ENCODE measurements around the gene VIPR2. TPM values are rescaled to one million over a fixed set of nuclear protein-coding genes. Genes with fewer than 3 reads are reported as not detected.

Gene VIPR2
- total RNA-seq, 2 experiments from 2014 or later = 0.80 to 0.99 TPM

DNA sequence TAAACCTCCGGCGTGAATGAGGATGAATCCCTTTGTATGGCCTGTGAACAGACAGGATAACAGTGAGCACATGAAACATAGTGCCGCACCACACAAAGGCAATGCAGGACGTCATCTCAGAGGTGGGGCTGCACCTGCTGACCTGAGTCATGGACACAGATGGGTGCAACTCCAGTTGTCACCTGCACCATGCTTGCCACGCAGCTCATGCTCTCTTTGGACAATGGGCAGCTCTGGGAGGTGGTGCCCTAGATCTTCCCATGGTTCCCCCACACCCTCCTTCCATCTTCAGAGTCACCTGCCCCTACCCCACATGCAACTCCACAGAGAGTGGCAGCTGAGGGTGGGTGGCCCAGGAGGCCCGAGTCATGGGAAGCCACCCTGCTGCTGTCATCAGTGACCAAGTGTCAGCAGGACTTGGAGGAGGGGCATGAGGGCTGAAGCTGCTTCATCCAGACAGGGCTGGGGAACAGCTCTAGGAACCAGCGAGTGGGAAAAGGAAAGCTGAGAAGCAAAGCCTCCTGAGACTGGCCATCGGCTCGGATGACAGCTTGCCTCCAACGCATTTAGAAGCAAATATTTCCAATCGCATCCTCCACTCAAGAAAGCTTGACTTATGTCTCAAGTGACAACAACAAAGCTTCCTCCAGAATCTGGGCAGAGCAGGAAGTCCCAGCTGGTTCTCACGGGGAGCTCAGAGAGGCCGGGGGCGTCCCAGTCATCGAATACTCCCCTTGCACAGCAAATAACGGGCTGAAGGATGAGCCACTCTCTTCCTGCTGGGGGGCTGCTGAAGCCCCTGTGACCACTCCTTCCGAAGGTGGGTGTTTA lies 27.1 kb downstream of the VIPR2 start:
- no peak overlapping the region for H3K27ac Mint-ChIP-seq
- no peak overlapping the region for H3K4me3 Mint-ChIP-seq
- DNase-seq (peak; percentile 6), ATAC-seq (ENCODE audit: low read depth) (no peak)
- H3K9me3 Mint-ChIP-seq = no peaks in the 10 kb centered on the region
- no peaks in the 10 kb centered on the region for H3K36me3 Mint-ChIP-seq
- H3K27me3 Mint-ChIP-seq = peaks cover 6% of the 10 kb centered on the region
- POLR2A ChIA-PET = no interaction called here
- H3K4me1 Mint-ChIP-seq = no peaks in the 10 kb centered on the region

DNA sequence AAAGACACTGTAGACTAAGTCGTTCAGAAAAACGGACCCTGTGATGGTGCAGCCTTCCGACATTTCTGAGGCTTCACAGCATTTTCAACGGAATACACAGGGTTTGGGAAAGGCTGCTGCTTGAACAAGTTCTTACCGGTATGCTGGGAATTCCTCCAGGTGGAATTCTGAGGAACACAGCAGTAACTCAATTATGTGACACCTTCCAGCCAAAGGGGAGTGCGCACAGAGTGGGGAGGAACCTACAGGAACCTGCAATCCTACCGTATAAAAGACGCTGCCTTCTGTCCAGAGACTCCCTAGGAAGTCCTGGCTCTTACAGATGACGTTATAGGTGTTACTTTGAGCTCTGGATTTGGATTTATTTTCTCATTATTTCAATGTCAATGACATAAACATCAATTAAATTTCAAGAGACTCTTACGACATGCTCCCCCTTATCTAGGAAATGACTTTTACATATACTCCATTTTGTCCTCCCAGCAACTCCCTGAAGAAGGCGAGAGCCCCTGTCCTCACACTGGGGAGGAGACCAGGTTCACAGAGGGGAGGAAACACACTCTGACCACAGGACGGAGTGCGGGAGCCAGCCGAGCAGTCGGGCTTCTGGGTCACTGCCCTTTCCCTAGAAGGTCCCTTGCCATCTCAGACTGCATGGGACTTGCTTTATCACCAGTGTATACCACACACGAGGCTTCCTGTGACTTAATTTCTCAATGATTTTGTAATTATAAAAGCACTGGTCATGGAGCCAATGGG lies 27.9 kb downstream of the VIPR2 start:
- POLR2A ChIA-PET = no interaction called here
- no peak overlapping the region for H3K27ac Mint-ChIP-seq
- H3K4me1 Mint-ChIP-seq = peaks cover 1% of the 10 kb centered on the region

DNA sequence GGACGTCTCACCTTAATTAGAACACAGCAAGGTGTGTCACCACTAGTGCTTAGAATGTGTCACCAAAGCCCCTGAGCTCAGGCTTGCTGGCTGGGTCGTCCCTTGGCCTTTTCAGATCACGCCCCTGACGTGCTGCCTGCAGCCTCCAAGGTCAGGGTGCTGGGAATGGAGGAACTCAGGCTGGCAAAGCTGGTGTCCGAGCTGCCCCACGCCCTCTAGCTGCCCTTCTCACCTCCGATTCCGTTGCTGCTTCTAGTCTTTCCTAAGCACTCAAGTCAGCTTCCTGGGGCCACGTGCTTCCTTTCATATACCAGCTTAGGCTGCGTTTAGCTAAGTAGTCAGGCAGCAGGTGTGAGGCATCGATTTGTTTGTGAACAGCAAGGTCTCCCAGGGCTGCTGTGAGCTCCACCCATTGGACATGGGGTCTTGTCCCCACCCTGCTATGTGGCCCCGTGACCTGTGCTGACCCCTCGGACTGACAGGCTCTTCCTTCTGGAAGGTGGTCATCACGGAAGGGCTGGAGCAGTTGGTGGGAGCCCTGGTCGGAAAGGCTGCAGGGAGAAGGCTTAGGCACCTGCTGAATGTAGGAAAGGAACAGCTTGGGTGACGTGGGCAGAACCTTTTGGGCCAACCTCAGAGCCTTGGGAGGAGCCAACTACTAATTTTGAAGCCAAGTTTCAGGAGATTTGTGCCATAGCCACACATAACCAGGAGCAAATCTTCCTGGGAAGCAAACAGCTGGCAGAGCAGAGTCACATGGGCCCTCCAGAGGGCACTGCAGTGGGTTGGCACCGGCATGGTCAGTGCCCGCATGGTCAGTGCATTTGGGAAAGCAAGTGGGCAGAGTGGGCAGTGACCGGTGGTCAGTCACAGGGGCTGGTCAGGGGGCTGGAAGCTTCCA lies 28.8 kb downstream of the VIPR2 start:
- ATAC-seq (ENCODE audit: low read depth) = no peak
- POLR2A ChIA-PET = no interaction called here
- no peak for DNase-seq
- Mint-ChIP-seq H3K4me1 (peaks cover 1% of the 10 kb centered on the region), H3K27me3 (peaks cover 12% of the 10 kb centered on the region), H3K4me3 (no peak overlapping the region), H3K27ac (no peak overlapping the region), H3K36me3 (no peaks in the 10 kb centered on the region), H3K9me3 (no peaks in the 10 kb centered on the region)

More for the DNA sequence above, 27.9 kb downstream of the VIPR2 start:
- H3K36me3 Mint-ChIP-seq = no peaks in the 10 kb centered on the region
- no peak overlapping the region for H3K4me3 Mint-ChIP-seq
- DNase-seq (no peak), ATAC-seq (ENCODE audit: low read depth) (no peak)
- H3K27me3 Mint-ChIP-seq = peaks cover 10% of the 10 kb centered on the region
- no peaks in the 10 kb centered on the region for H3K9me3 Mint-ChIP-seq

DNA sequence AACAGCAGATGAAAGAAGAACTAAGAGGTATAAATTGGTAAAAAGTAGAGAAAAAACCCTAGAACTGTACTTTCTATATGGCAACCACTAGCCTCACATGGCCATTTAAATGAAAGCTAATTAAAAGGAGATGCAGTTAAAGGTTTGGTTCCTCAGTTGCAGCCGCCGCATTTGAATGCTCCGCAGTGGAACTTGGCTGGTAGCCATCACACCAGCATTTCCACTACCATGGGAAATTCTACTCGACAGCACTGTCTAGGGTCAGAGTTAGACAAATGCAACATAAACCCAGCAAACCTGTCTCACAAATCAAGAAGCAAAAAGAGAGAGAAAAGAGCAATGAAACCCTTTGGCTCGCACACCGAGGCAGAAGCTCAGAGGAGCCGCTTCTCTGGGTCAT lies 29.7 kb downstream of the VIPR2 start:
- DNase-seq = no peak
- POLR2A ChIA-PET = no interaction called here
- no peak for ATAC-seq (ENCODE audit: low read depth)
- Mint-ChIP-seq H3K9me3 (no peaks in the 10 kb centered on the region), H3K4me3 (no peak overlapping the region), H3K4me1 (peaks cover 1% of the 10 kb centered on the region), H3K27me3 (peaks cover 12% of the 10 kb centered on the region), H3K27ac (no peak overlapping the region), H3K36me3 (no peaks in the 10 kb centered on the region)

DNA sequence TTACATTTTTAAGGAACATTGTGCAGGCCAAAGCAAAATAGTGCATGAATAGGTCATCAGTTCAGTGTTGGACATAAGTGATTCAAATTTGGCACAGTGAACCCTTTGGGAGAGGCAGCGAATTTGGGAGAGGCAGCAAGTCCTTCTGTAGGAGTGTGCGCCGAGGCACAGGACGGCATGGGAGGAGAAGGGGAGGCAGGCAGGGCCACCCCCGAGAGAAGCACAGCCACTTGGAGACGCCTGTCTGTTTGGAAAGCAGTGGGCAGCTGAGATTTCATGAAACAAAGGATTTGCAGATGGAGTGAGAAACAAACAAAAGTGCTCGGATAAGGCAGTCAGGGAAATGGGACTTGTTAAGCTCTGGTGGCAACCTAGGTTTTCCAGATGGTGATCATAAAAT lies 30.6 kb downstream of the VIPR2 start:
- ATAC-seq (ENCODE audit: low read depth) = no peak
- Mint-ChIP-seq H3K27ac (no peak overlapping the region), H3K27me3 (peaks cover 12% of the 10 kb centered on the region), H3K4me1 (peaks cover 1% of the 10 kb centered on the region), H3K4me3 (no peak overlapping the region), H3K9me3 (no peaks in the 10 kb centered on the region), H3K36me3 (no peaks in the 10 kb centered on the region)
- POLR2A ChIA-PET = no interaction called here
- DNase-seq = peak; percentile 10

DNA sequence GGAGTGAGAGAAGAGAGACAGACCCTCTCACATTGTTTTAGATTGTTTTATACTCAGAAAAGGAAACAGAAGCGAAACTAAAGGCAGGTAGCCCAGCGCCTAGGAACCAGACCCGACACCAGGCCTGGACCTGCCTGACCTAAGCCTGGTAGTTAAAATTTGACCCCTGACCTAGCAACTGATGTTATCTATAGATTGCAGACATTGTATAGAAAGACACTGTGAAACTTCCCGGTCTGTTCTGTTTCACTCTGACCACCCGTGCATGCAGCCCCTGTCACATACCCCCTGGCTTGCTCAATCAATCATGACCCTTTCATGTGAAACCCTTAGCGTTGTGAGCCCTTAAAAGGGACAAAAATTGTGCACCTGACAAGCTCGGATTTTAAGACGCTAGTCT lies 31.6 kb downstream of the VIPR2 start:
- Mint-ChIP-seq H3K27ac (no peak overlapping the region), H3K27me3 (peaks cover 12% of the 10 kb centered on the region), H3K36me3 (no peaks in the 10 kb centered on the region), H3K4me3 (no peak overlapping the region), H3K9me3 (no peaks in the 10 kb centered on the region), H3K4me1 (peaks cover 1% of the 10 kb centered on the region)
- ATAC-seq (ENCODE audit: low read depth) (no peak), DNase-seq (no peak)
- POLR2A ChIA-PET = no interaction called here

DNA sequence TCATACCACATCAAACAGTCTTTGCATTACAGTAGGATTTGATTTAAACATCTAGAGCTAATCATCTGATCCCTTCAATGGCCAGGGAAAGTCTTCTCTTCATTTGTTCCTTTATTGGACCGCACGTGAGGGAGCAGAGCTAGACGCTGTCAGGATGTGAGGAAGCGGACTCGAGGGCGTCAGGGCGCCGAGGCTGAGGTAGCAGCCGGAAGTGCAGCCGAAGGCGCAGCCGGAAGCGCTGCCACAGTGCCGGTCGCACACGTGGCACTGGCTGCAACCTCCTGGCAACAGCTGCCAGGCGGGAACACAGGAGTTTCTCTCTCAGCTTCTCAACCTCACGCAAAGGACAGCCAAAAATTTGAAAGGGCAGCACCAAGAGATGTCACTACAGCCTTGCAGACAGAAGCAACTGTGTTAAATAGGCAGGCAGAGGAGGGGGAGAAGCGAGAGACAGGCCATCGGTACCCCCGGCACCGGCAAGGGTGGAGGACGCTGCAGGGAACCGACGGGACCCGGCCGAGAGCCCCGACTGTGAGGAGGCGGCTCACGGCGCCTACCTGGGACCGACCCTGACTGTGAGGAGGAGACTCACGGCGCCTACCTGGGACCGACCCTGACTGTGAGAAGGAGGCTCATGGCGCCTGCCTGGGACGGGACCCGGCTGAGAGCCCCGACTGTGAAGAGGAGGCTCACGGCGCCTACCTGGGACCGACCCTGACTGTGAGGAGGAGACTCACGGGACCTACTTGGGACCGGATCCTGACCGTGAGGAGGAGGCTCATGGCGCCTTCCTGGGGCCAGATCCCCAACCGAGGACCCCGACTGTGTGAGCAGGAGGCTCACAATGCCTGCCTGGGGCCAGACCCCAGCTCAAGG lies 32.3 kb downstream of the VIPR2 start:
- POLR2A ChIA-PET = no interaction called here
- peaks cover 1% of the 10 kb centered on the region for H3K4me1 Mint-ChIP-seq
- no peak for DNase-seq
- ATAC-seq (ENCODE audit: low read depth) = no peak
- H3K4me3 Mint-ChIP-seq = no peak overlapping the region
- no peaks in the 10 kb centered on the region for H3K36me3 Mint-ChIP-seq
- no peaks in the 10 kb centered on the region for H3K9me3 Mint-ChIP-seq
- H3K27me3 Mint-ChIP-seq = peaks cover 10% of the 10 kb centered on the region
- no peak overlapping the region for H3K27ac Mint-ChIP-seq

DNA sequence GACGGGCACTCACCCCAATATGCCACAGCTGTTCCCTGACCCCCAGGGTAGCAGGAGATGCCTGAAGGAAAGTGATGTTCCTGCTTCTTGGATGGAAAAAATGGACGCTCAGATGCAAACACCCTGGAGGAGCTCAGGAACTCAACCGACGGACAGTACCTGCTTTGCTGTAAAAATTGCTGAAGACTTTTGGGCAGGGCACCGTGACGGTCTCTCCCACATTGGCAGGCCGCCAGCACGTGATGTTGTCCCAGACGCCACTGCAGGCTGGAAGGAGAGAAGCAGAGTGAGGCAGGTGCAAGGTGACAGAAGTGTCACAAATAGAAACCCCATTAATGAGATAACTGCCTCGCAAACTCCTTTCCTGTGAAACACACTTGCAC lies 35.0 kb downstream of the VIPR2 start:
- H3K4me1 Mint-ChIP-seq = peaks cover 3% of the 10 kb centered on the region
- POLR2A ChIA-PET = no interaction called here
- H3K36me3 Mint-ChIP-seq = no peaks in the 10 kb centered on the region
- H3K27me3 Mint-ChIP-seq = peaks cover 8% of the 10 kb centered on the region
- no peak overlapping the region for H3K4me3 Mint-ChIP-seq
- peak; percentile 12 for DNase-seq
- H3K27ac Mint-ChIP-seq = no peak overlapping the region
- H3K9me3 Mint-ChIP-seq = no peaks in the 10 kb centered on the region
- no peak for ATAC-seq (ENCODE audit: low read depth)

DNA sequence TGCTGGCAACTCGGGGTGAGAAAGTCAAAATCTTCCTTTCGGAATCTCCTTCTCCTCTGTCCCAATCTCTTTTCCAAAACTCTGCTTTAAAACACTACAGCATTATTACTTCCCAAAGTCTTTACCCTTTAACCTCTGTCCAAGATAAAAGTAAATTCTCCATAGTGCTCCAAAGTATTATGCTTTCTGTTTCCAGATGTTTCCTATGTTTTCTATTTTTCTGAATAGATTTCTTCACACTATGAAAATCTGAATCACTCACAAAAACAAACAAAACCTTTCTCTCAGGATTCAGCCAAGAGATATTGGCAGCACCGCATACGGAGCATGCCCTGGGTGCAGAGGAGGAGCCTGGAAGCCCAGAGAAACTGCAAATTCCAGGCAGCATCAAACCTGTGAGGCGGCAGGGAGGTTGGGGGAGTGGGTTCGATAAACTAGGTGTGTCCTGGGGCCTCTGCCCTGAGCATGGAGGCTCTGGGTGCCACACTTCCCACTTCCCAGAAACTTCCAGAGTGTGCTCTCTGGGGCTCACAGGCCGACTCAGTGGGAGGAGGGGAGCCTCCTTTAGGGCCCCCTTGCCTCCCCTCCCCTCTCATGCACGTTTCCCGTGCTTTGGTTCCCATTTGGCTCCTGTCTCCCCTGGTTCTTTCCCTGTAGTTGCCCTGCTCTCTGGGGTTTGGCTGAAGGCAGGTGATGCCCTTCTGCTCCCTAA lies 35.6 kb downstream of the VIPR2 start:
- Mint-ChIP-seq H3K4me1 (peaks cover 3% of the 10 kb centered on the region), H3K4me3 (no peak overlapping the region), H3K9me3 (no peaks in the 10 kb centered on the region), H3K27ac (no peak overlapping the region), H3K36me3 (no peaks in the 10 kb centered on the region), H3K27me3 (peaks cover 6% of the 10 kb centered on the region)
- ATAC-seq (ENCODE audit: low read depth) (no peak), DNase-seq (no peak)
- POLR2A ChIA-PET = no interaction called here

DNA sequence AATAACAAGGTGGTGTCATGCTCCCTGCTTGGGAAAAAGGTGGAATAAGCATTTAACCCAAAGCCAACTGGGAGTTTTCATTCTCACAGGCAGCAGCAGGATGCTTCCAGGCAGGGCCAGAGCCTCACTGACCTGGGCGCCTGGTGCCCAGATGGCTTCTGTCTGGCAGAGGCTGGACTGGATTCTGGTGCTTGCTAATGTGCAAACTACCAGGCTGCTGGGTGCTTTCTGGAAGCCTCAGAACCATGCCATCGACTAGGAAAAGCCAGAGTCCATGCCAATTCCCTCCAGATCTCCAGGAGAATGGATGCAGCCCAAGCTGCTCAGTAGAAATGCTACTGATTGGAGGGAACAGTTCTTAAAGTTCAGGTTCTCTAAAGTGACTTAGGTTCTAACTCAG lies 36.2 kb downstream of the VIPR2 start:
- no peak for DNase-seq
- Mint-ChIP-seq H3K4me1 (peaks cover 3% of the 10 kb centered on the region), H3K27ac (no peak overlapping the region), H3K36me3 (no peaks in the 10 kb centered on the region), H3K4me3 (no peak overlapping the region), H3K9me3 (no peaks in the 10 kb centered on the region), H3K27me3 (peaks cover 6% of the 10 kb centered on the region)
- ATAC-seq (ENCODE audit: low read depth) = no peak
- POLR2A ChIA-PET = no interaction called here

DNA sequence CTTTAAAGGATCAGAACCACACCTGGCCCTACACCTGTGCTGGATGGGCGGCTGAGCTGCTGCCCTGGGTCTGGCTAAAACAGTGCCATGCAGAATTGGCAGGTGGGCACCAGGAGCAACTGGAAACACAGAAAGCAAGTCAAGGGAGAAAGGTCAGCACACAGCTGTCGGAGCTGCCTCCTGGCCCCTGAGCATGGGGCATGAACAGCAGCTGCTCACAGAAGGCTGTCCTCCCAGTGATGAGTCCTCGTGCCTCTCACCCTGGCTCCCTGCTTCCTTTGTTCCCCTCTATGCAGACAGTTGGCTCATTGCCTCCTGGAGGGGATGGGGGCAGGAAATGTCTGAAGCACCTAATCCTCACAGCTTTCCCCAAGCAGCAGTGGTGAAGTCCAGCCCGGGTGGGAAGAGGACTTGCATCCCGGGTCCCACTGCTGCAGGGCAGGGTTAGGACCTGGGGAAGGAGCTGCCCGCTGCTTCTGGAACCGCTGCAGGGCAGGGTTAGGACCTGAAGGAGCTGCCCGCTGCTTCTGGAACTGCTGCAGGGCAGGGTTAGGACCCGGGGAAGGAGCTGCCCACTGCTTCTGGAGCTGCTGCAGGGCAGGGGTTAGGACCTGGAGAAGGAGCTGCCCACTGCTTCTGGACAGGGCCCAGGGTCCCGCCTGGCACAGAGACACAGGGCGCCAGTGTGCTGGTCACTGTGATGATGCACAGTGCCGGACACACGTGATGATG lies 37.3 kb downstream of the VIPR2 start:
- ATAC-seq (ENCODE audit: low read depth) (no peak), DNase-seq (no peak)
- Mint-ChIP-seq H3K4me1 (peaks cover 2% of the 10 kb centered on the region), H3K27ac (no peak overlapping the region), H3K4me3 (no peak overlapping the region), H3K36me3 (no peaks in the 10 kb centered on the region), H3K9me3 (no peaks in the 10 kb centered on the region), H3K27me3 (peaks cover 6% of the 10 kb centered on the region)
- POLR2A ChIA-PET = no interaction called here

Measured in activated naive CD8-positive, alpha-beta T cell treated with anti-CD3 and anti-CD28 coated beads, Interleukin-2, amount 10 ng/mL, durations not matched to agents 7 days and 5 days (primary cell).